Ovary (tissue), 9 donors: ENCODE data around the gene RAB6B. TPM values are rescaled to one million over a fixed set of nuclear protein-coding genes. Genes with fewer than 3 reads are reported as not detected.

Experiments
- DNase-seq, 5 donors: peaks; one replicate each; pipeline ENCODE4 v3.0.0-alpha.2; 2019 to 2020
- H3K27ac ChIP-seq, 2 donors: fragments of 200-600 bp; one replicate each; pipeline versions ENCODE4 v1.5.1 to v1.8.0; 2019 to 2022
- H3K27me3 ChIP-seq: fragments of 200-600 bp; one replicate; pipeline ENCODE4 v1.8.0; 2022
- H3K36me3 ChIP-seq: fragments of 200-600 bp; sonication (generic); one replicate; pipeline ENCODE4 v1.5.1; 2019
- H3K4me1 ChIP-seq: one replicate; pipeline ENCODE4 v1.8.1; 2013; ENCODE audit warnings: mild to moderate bottlenecking, moderate library complexity; ENCODE audit not compliant: insufficient read depth
- H3K4me3 ChIP-seq: fragments of 200-600 bp; sonication (generic); one replicate; pipeline ENCODE4 v1.5.1; 2017
- H3K9me3 ChIP-seq, 2 donors: fragments of 200-600 bp in 1 of 2; sonication (generic) in 1 of 2; one replicate each; pipeline versions ENCODE4 v1.5.1 to v1.8.1; 2013 to 2019; ENCODE audit warnings: mild to moderate bottlenecking in 1 of 2, moderate library complexity in 1 of 2
- EP300 ChIP-seq: sonication (generic); formaldehyde crosslinking; IDR thresholded peaks from one replicate; pipeline ENCODE4 v1.6.1; 2017; ENCODE audit warnings: antibody characterized with exemption
- POLR2A ChIP-seq: fragments of 450-650 bp; IDR thresholded peaks from one replicate; pipeline ENCODE4 v1.6.1; 2017; ENCODE audit warnings: antibody characterized with exemption, mild to moderate bottlenecking, moderate library complexity
- WGBS, 3 donors: extraction: QIAGEN DNeasy Blood & Tissue Kit in 1 of 3; methylation state at CpG; one replicate each; pipeline versions ENCODE4 v1.1.5 to v1.1.7; 2013 to 2017; 5-methylcytosine and 5-hydroxymethylcytosine counted together
- intact Hi-C, 4 donors: fragments of 100-400 bp; cut with DNase I; formaldehyde crosslinking; loops; one replicate each; pipeline versions ENCODE4 v1.11.0 to v1.15.1; 2022 to 2023
- polyA plus RNA-seq, 2 donors: library from polyadenylated mRNA; stranded (reverse); fragments of 200-250 nt in 1 of 2; fragments of 350-450 nt in 1 of 2; fragmentation: Illumina TruSeq in 1 of 2; extraction: RNeasy Lipid Tissue Mini Kit (QIAGEN cat#74804) in 1 of 2; gene quantifications; one replicate each; pipeline ENCODE4 v1.2.3, GENCODE V29; 2013 to 2014
- total RNA-seq, 7 donors: library from RNA; depleted of rRNA in 2 of 7; stranded (reverse); fragments of >200 nt in 2 of 7; fragmentation: NEBNext Ultra II Directional in 3 of 7; extraction: Animal tissue kit (Norgen Biotek cat#: 25700) in 3 of 7; gene quantifications; one replicate each; pipeline versions ENCODE4 v1.1.0 to v1.2.4, GENCODE V29; 2016 to 2023
- TF ChIP-seq, protein P1 (sequence below), 3 donors: fragments of 450-650 bp in 2 of 3; fragments of 200-600 bp in 1 of 3; IDR thresholded peaks; one replicate each; pipeline versions ENCODE4 v1.5.1 to v1.8.0; 2016 to 2022; ENCODE audit warnings: antibody characterized with exemption in 3 of 3, mild to moderate bottlenecking in 1 of 3
- donor health status: DM: no; HTN: no; CAD: no; lungs with moderate emphysema.
- donor health status: DM: no; HTN: no; CAD: no.
- donor health status: Bipolar disorder and iron deficiency.
- donor health status: DM: yes; HTN: yes; CAD: no.
- donor health status: DM: no; HTN: no; CAD: no.
- donor health status: DM: yes; HTN: yes; CAD: no.

Gene RAB6B
- total and polyA plus RNA-seq, 9 donors, result 0.50 to 9.1 (median 3.9) TPM

- DNase-seq, result no peak
- 95 to 97% (median 95%) methylated on average over 10 of the region's 10 CpGs for WGBS, 3 donors
- intact Hi-C loops, result loop anchor here in 3 of 4 donors (5.0 kb wide), 2 partner anchors 104 to 109 kb away; no protein-coding TSS in a partner anchor
Observed at GRCh38 chr3:133925960-133926735, 30.5 kb upstream of the RAB6B start.

GRCh38 chr3:133924041-133924440 lies 28.4 kb upstream of the RAB6B start:
- DNase-seq, result no peak
- H3K4me1 ChIP-seq, result peaks cover 4% of the 10 kb centered on the region
- no peaks in the 10 kb centered on the region for H3K36me3 ChIP-seq
- H3K4me3 ChIP-seq, result no peak overlapping the region
- TF ChIP-seq, protein P1, sequence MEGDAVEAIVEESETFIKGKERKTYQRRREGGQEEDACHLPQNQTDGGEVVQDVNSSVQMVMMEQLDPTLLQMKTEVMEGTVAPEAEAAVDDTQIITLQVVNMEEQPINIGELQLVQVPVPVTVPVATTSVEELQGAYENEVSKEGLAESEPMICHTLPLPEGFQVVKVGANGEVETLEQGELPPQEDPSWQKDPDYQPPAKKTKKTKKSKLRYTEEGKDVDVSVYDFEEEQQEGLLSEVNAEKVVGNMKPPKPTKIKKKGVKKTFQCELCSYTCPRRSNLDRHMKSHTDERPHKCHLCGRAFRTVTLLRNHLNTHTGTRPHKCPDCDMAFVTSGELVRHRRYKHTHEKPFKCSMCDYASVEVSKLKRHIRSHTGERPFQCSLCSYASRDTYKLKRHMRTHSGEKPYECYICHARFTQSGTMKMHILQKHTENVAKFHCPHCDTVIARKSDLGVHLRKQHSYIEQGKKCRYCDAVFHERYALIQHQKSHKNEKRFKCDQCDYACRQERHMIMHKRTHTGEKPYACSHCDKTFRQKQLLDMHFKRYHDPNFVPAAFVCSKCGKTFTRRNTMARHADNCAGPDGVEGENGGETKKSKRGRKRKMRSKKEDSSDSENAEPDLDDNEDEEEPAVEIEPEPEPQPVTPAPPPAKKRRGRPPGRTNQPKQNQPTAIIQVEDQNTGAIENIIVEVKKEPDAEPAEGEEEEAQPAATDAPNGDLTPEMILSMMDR (IDR thresholded peaks at IDR 0.05), result no peak
- 57 to 69% (median 60%) methylated on average over 4 of the region's 4 CpGs for WGBS, 3 donors
- no peak overlapping the region for H3K27ac ChIP-seq
- no peaks in the 10 kb centered on the region for H3K27me3 ChIP-seq
- no peaks in the 10 kb centered on the region for H3K9me3 ChIP-seq
- intact Hi-C loops, result no loop called here

More at GRCh38 chr3:133925960-133926735, 30.5 kb upstream of the RAB6B start:
- TF ChIP-seq, protein P1 (IDR thresholded peaks at IDR 0.05), result no peak
- no peak for TF ChIP-seq EP300
- no peak for TF ChIP-seq POLR2A
- Histone ChIP-seq H3K4me3 (no peak overlapping the region), H3K27me3 (no peaks in the 10 kb centered on the region), H3K27ac (no peak overlapping the region), H3K4me1 (peaks cover 4% of the 10 kb centered on the region), H3K36me3 (no peaks in the 10 kb centered on the region), H3K9me3 (no peaks in the 10 kb centered on the region)

DNA sequence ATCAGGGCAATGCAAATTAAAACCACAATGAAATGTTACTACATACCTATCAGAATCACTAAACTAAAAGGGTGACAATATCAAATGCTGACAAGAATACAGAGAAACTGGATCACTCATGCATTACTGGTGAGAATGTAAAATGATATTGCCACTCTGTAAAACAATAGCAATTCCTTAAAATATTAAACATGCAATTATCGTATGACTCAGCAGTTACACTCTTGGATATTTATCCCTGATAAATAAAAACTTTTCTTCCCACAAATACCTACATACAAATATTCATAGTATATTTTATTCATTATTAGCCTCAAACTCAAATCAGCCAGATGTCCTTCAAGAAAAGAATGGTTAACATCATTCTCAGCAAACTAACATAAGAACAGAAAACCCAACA lies 25.9 kb upstream of the RAB6B start:
- no peaks in the 10 kb centered on the region for H3K36me3 ChIP-seq
- no peaks in the 10 kb centered on the region for H3K27me3 ChIP-seq
- H3K9me3 ChIP-seq, result no peaks in the 10 kb centered on the region
- no peak overlapping the region for H3K4me3 ChIP-seq
- H3K27ac ChIP-seq, result no peak overlapping the region
- H3K4me1 ChIP-seq, result no peaks in the 10 kb centered on the region
- intact Hi-C loops, result no loop called here
- no peak for DNase-seq
- 75 to 81% (median 75%) methylated on average over 1 of the region's 1 CpG for WGBS, 3 donors
- no peak for TF ChIP-seq POLR2A
- TF ChIP-seq EP300, result no peak
- TF ChIP-seq, protein P1 (IDR thresholded peaks at IDR 0.05), result no peak

DNA sequence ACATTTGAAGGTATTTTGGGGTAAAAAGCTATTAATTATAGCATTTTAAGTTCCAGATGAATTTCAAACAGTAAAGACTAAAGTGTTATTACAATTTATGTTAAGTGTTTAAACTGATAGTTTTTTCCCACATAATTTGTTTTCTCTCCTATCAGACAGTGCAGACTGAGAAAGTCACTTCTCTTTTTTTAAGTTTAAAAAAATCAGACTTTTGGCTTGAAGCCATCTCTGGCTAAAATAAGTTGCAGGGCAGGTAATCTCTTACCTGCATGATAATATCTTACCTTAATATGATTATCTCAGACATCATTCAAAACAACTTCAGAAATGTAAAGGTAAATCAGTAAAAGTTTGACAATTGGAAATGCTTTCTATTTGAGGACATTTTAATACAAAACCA lies 21.5 kb upstream of the RAB6B start:
- H3K9me3 ChIP-seq, result no peaks in the 10 kb centered on the region
- H3K4me1 ChIP-seq, result no peaks in the 10 kb centered on the region
- no peaks in the 10 kb centered on the region for H3K36me3 ChIP-seq
- H3K27ac ChIP-seq, result no peak overlapping the region
- DNase-seq, result no peak
- H3K4me3 ChIP-seq, result no peak overlapping the region
- intact Hi-C loops, result no loop called here
- H3K27me3 ChIP-seq, result no peaks in the 10 kb centered on the region
- TF ChIP-seq, protein P1 (IDR thresholded peaks at IDR 0.05), result no peak
- TF ChIP-seq EP300 (no peak), POLR2A (no peak)
